DMS114 treated with DMSO at 0.1 percent for 48 hours (cell line): ENCODE measurements around the gene CPB2.

Experiments used
- DNase-seq: peaks from one replicate; lab custom pipeline; 2025; ENCODE audit not compliant: unreplicated experiment; lab: John Stamatoyannopoulos, UW

Gene CPB2

DNA sequence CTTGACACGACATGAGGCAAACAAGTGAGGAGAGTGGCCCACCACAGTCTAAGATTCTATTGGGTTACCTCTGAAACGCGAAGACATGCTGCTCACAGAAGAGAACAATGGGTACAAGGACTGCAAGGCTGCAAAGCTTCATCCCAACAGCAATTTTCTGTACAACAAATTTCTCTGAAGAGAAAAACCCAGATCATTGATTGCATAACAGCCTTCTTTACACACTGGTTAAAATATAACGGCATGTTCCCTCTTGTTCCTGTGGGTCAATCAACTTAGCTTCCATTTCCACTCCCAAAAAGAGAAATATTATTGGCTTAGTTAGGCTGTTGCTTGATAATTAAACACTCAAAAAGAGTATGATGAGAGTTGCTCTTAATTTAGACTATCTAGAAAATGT, at the start of gene CPB2:
Gene CPB2 (minus strand): TSS at position 166 of the 400 bp plus-strand sequence. CDS start 24 bp downstream, at position 142.
- no peak for DNase-seq

- no peak for DNase-seq
Measured at GRCh38 chr13:46154136-46154801, 49.4 kb upstream of the CPB2 start.

- no peak for DNase-seq
Measured at GRCh38 chr13:46152627-46153328, 47.9 kb upstream of the CPB2 start.

- DNase-seq, result no peak
Measured at GRCh38 chr13:46150134-46150693, 45.4 kb upstream of the CPB2 start.

- no peak for DNase-seq
Measured at GRCh38 chr13:46149272-46150133, 44.7 kb upstream of the CPB2 start.

DNA sequence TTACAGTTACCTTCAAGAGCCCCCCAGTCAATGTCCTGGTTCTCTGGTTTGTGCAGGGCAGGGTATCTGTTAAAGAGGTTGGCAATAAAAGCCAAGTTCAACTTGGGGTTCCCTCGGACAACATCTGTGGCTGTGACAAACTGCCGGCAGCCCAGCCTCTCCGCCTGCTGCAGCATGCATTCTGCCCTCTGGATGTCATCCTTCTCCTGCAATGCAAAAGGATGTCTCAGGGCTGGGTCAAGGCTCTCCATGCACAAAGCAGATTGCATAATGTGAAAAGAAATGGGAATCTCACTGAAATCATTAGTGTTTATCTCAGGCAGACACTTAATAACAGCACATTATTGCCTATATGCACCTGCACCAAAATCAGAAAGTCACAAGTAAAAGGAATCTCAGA, 42.1 kb upstream of the CPB2 start:
- no peak for DNase-seq

DNA sequence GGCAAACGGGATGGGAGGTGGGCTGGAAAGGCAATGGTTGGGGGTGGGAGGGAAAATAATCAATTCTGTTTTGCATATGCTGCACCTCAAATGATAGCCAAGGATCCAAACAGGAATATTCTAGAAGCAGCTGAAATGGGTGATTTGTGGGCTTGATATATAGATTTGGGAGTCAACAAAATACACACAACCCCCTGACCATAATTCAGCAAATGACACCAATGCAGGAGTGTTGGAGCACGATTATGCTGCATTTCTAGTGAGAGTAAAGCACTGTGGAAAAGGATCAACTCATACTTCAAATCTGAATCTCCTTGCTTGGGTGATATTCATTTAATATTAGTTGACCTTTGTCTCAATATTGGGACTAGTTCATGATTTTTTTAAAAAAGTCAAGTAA, 41.1 kb upstream of the CPB2 start:
- DNase-seq, result no peak

GRCh38 chr13:46145135-46145534, 40.3 kb upstream of the CPB2 start:
- no peak for DNase-seq

DNA sequence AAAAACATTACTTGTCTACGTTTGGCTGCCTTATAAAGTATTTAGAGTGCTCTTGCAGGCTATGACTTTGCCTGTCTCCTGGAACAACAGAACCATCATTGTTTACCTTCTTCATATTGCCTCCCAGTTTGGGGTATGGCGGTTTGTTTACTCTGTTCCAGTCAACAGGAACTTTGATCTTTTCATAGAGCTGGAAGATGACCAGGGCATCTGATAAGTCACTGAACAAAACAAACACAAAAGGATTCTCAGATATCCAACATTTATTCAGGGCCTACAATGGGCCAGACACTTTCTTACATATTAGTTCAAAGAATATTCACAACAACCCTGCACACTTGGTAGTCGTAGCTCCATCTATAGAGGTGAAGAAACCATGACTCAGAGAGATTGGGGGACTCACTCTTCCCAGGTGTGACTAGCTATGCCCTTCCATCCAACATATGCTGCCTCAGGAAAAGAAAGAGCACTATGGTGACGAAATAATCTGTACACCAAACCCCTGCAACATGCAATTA, 38.4 kb upstream of the CPB2 start:
- DNase-seq, result no peak

- DNase-seq, result no peak
Measured at GRCh38 chr13:46142776-46143175, 37.9 kb upstream of the CPB2 start.

DNA sequence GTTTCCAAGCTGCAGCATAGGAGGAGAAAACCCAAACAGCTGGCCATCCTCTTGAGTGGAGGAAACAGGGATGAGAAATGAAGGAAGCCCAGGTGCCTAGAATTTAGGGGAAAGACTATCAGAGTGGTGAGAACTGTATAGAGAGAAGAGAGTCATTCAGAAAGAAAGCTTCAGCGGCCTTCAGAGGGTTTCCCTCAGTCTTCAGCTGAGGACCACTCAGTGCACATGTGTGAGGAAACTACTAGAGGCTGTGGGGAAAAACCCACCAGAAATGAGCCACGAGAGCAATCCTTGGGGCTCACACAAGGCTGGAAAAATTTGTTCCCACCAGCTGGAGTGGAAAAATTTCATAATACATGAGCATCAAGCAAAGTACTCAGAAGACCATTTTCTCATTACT, 35.2 kb upstream of the CPB2 start:
- no peak for DNase-seq

DNA sequence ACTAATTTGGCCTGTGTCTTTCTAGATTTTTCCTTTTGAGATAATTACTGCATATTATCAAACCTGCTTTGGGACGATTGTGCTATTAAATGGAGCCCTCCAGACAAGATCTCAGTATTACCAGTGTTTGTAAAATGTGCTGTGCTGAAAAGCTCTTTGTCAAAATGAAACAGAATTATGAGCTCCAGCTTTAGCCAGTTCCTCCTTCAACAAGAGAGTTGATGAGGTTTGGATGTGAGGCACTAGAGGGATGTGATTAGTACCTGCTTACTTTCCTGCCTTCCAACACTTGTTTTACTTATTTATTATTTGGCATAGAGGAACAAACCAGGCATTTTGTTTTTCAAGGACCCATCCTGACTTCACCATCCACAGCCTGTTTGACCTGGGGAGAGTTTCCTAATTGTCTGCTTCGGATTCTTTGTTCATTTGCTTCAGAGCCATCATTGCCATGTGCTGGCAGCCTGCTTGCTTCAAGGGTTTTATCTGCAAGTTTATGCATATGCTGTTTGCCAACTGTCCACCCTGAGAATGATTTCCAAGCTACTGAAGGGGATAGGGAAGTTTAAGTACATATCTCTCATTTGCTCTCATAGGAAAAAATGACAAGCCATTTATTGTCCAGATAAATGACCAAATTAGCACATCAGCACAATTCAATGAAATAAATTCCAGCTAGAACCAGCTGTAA, 32.9 kb upstream of the CPB2 start:
- DNase-seq, result no peak

GRCh38 chr13:46136688-46137087, 31.9 kb upstream of the CPB2 start:
- no peak for DNase-seq

DNA sequence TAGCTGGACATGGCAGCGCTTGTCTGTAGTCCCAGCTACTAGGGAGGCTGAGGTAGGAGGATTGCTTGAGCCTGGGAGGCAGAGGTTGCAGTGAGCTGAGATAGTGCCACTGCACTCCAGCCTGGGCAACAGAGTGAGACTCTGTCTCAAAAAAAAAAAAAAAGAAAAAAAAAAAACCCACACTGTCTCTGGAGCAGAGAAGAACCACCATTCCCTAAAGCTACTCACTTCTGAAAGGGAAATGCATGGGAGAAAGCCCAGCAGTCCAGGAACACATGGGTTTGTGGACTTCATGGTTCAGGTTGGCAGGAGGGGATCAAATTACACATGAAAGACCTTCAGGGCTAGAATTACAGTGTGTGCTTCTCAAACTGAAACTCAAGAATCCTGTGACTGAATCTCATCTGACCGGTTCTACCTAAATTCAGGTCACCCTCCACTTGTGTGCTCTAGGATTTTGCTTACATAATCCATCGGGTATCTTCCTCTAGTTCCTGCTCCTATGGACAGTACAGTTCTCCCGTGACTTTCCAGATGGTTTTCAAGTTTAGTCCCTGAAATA, 30.2 kb upstream of the CPB2 start:
- DNase-seq, result no peak

- no peak for DNase-seq
Measured at GRCh38 chr13:46134494-46134893, 29.7 kb upstream of the CPB2 start.

- DNase-seq, result no peak
Measured at GRCh38 chr13:46132109-46132508, 27.3 kb upstream of the CPB2 start.

- DNase-seq, result no peak
Measured at GRCh38 chr13:46131705-46132104, 26.9 kb upstream of the CPB2 start.

- DNase-seq, result no peak
Measured at GRCh38 chr13:46129955-46130618, 25.3 kb upstream of the CPB2 start.

GRCh38 chr13:46129124-46129523, 24.3 kb upstream of the CPB2 start:
- DNase-seq, result no peak
